Measurements from ENCODE around the gene PPP1R9B.

Gene PPP1R9B

DNA sequence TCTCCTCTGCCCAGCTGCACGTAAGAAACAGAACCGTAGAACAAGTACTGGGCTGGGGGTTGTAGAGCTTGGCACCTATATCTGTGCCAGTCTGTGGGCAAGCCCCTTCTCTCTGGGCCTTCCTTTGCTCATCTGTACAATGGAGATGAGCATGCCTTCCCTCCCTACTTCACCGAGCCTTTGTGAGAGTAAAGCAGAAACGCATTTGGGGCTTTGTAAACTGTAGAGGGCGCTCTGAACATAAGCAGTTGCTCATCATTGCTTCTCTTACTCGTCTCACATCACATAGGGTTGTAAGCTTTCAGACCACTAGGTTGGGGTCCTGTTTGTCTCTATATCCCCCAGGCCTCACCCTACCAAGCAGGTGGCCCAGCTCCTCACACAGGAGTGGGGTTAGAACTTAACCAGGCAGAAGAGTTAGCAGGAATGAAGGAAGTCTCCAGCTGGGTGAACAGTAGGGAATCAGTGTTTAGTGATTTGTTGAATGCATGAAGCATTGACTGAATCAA, 35.6 kb downstream of the PPP1R9B start:
- H3K4me3 ChIP-seq (ENCODE audit: low read depth, low read length) = no peak overlapping the region
- no peak for DNase-seq (ENCODE audit: low read depth)

DNA sequence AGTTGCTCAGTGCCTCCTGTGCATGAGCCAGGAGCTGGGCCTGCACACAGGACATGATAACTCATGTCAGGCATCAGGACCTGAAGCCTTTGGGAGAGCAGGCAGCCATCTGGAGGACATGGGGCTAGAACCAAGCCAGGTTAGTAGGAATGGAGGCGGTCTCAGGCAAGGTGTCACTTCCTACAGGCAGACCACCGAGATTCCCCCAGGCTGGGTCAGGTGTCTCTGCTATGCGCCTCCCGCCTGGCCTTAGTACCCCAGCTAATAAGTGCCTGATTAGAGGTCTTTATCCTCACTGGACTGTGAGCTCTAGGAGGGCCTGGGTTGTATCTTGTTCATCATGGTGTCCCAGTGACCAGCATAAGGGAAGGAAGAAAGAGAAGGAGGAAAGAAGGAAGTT, 36.1 kb downstream of the PPP1R9B start:
- no peak overlapping the region for H3K4me3 ChIP-seq (ENCODE audit: low read depth, low read length)
- DNase-seq (ENCODE audit: low read depth) = no peak

DNA sequence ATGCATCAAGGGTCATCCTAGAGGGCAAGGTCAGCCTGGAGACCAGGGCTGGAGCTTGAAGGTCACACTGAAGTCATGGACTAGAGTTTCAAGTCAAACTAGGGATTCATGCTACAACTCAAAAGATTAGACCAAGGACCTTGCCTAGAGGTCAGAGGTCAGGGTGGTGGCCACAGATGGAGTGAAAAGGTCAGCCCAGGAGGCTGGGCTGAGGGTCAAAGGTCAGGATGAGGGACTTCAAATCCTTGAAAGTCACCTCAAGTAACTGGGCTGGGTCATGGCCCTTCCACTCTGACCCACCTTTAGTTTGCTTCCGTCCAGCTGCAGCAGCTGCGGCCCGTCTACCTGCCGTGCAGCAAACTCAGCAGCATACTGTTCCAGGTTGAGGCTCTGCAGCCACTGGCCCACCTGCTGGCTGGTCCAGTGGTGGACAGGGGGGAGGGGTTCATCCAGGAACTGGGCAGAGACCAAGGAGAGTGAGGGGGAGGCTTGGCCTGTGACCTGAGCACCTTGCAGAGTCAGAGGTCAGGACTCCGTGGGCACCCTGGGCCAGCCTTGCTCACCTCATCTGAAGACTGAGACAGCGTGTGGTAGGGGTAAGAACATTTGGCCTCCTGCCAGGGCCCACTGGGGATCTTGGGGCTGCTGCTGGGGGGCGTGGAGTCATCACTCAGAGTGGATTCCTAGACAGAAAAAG, 36.7 kb downstream of the PPP1R9B start:
- DNase-seq (ENCODE audit: low read depth) = no peak
- H3K4me3 ChIP-seq (ENCODE audit: low read depth, low read length) = no peak overlapping the region

DNA sequence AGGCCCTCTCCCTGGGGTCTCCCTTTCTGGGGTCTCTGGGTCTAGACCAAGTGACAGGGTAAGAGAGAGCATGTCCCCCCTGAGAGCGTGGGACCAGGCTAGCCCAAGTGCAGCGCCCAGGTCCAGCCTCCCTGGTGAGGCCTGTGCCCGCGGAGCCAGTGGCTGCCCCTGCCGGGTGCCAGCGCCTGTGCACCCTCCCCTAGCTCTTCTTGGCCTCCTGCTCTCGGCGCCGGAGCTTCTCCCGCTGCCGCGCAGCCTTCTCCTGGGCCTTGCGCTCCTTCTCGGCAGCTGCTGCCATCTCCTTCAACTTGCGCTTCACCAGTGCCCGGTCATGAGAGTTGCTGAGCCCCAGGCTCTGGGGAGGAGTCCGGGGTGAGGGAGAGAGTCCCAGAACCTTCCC, 37.8 kb downstream of the PPP1R9B start:
- no peak overlapping the region for H3K4me3 ChIP-seq (ENCODE audit: low read depth, low read length)
- DNase-seq (ENCODE audit: low read depth) = no peak

DNA sequence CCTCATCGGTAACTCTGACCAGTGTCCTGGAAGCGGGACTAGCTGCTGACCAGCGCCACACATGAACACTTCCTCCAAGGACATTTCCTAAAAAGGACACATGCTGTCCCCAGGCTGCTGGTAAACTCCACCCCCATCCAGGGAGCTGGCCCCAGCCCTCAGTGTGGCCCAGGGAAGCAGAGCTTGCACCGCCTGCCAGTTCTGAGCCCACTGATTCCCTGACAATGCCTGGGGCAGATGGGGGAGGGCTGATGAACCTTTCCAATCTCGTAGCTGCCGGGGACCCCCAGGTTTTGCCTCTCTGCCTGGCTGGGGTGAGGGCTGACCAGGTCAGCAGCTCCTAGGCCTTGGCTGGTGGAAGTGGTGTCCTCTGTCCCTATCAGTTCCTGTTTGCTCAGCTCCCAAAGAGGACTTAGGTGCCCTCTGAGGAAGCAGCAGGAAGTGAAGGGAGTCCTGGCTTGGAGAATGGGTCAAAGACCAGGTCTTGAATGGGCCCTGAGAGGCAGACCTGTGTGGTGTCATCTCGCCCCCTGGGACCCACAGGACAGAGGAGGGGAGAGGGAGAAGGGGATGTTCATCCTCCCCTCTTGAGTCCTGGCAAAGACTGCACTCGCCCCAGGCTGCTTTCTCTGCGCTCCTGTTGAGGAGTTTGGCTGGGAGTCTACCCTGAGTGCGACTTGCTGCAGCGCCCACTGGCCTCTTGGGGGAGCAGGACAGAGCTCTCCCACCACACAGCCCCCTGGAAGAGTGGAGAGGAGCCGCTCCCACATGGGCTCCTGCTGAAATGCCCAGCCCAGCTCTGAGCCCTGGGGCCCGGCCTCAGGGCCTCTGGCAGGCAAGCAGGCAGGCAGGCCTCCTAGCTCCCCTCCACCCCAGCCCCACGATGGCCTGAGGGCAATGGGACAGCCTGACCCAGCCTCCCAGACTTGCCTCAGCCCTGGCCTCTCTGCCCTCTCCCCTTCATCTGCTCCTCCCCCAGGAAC, 38.5 kb downstream of the PPP1R9B start:
- DNase-seq (ENCODE audit: low read depth) = no peak
- no peak overlapping the region for H3K4me3 ChIP-seq (ENCODE audit: low read depth, low read length)

DNA sequence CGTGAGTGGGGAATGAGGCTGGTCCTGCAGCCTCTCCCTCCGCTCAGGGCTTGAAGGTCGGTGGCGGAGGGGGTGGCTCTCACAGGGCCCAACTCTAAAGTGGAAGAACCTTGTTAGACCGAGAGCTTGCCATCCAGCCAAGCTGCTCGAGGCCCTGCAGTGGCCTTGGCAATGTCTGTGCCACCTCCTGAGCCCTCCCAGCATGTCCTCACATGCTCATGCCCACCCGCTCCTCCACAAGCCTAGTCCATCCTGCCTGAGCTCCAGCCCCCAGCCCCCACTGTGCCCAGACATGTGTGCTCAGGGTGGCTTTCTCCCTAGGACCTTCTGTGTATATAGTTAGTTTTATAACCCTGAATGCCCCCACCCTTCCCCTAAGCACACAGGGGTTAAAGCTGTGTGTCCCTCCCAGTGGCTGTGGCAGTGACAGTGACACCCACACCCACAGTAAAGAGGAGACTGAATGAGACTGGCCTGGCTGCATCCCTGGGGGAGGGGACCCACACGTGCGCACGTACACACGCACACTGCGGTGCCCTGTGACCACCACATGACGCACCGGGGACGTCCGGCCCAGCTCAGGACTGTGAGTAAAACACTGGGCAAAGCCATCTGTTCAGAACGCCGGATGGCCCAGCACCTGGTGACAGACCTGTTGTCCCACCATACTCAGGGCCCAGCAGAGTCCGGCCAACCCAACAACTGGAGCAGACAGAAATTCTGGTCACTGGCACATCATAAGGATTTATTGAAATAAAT, 39.7 kb downstream of the PPP1R9B start:
- no peak for DNase-seq (ENCODE audit: low read depth)
- no peak overlapping the region for H3K4me3 ChIP-seq (ENCODE audit: low read depth, low read length)

DNA sequence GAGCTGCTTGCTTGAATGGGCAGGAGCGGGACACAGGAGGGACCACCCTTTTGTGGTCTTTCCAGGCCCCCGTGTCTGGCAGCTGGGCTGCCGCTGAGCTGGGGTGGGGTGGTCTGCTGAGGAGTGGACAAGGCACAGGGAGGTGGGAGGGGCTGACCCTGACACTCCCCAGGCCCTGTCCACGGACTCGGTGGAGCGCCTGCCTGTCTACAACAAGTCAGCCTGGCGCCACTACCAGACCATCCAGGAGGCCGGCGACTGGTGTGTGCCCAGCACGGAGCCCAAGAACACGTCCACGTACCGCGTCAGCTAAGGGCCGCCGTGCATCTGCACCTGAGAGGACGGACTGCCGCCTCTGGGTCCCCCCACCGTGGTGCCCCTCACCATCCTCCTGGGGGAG, 40.7 kb downstream of the PPP1R9B start:
- DNase-seq (ENCODE audit: low read depth) = no peak
- no peak overlapping the region for H3K4me3 ChIP-seq (ENCODE audit: low read depth, low read length)

DNA sequence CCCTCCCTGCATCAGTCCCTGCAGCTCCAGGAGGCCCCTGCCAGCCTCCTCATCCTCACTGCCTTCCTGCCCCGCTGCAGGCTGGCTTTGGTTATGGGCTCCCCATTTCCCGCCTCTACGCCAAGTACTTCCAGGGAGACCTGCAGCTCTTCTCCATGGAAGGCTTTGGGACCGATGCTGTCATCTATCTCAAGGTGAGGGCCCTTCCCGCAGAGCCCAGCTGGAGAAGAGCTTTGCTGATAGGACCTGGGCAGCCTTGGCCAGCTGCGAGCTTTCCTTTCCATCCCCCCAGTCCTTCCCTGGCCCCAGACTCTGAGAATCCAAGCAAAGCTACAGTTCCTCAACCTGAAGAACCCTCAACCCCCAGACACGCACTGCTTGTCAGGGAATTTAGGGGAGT, 41.3 kb downstream of the PPP1R9B start:
- no peak overlapping the region for H3K4me3 ChIP-seq (ENCODE audit: low read depth, low read length)
- DNase-seq (ENCODE audit: low read depth) = no peak

DNA sequence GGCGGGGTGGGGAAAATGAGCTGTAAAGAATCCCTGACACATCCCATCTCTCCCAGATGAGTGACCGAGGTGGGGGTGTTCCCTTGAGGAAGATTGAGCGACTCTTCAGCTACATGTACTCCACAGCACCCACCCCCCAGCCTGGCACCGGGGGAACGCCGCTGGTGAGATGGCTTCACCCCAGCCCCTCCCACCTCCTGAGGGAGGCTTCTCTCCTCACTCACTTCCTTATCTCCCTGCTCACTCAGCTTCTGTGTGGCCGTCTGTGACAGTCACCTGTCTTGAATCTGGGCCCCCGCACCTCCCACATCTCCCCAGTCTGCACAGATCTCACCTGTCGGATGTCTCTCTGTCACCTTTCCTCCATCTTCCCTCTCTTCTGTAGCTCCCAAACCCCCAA, 41.9 kb downstream of the PPP1R9B start:
- DNase-seq (ENCODE audit: low read depth) = no peak
- H3K4me3 ChIP-seq (ENCODE audit: low read depth, low read length) = no peak overlapping the region

DNA sequence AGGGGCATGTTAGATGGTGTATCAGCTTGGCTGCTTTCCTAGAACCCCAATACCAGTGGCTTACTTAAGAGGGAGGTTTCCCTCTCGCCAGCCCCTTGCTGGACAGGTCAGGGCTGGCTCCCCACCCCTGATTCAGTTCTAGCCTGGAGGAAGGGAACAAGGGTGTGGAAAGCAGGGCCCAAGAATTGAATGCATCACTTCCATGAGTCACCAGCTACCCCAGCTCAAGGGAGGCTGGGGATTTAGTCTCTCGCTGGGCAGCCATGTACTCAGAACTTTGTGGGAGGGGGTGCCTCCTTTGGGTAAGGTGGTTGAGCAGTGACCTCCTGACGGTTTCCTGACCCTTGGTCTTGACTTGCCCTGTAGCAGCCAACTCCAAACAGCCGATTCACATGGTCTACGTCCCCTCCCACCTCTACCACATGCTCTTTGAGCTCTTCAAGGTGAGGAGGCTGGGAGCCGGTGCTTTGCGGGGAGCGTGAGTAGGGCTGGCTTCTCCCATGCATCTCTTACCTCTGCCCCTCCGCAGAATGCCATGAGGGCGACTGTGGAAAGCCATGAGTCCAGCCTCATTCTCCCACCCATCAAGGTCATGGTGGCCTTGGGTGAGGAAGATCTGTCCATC, 42.6 kb downstream of the PPP1R9B start:
- DNase-seq (ENCODE audit: low read depth) = no peak
- no peak overlapping the region for H3K4me3 ChIP-seq (ENCODE audit: low read depth, low read length)

DNA sequence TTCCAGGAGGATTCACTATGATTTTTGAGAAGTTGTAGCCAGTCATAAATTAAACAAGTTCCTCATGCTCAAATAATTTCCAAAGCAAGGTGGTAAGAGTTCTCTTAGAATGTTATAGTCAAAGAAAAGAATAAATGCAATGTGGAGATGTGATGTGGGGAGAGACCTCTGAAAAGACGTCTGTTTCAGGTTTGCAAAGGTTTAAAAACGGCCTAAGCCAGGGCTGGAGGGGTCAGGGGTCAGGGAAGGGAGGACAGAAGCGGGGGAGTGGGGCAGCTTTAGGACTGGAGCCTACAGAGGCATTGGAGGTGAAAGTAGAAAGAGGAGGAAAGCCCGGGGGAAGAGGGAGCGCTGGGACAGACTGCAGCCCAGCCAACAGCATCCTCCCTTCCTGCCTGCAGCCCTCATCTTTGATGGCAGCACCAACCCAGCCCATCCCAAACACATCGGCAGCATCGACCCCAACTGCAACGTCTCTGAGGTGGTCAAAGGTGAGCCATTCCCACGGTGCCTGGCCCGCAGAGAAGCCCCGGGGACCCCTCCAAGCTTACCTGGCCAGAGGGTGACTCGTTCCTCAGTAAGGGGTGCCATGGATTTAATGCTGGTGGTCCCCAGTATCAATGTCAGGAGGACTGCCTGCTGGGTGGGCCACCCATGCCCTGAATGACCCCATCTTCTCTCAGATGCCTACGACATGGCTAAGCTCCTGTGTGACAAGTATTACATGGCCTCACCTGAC, 43.9 kb downstream of the PPP1R9B start:
- H3K4me3 ChIP-seq (ENCODE audit: low read depth, low read length) = no peak overlapping the region
- no peak for DNase-seq (ENCODE audit: low read depth)

DNA sequence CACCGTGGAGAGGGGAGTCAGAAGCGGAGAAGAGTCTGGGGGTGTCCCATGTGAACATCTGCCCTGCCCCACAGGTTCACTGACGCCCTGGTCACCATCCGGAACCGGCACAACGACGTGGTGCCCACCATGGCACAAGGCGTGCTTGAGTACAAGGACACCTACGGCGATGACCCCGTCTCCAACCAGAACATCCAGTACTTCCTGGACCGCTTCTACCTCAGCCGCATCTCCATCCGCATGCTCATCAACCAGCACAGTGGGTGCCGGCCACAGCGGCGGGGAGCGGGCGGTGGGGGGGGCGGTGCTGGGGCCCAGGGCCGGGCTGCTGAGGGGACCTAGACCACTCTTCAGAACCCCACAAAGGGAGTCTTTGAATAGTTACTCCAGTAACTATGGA, 44.7 kb downstream of the PPP1R9B start:
- H3K4me3 ChIP-seq (ENCODE audit: low read depth, low read length) = no peak overlapping the region
- no peak for DNase-seq (ENCODE audit: low read depth)

DNA sequence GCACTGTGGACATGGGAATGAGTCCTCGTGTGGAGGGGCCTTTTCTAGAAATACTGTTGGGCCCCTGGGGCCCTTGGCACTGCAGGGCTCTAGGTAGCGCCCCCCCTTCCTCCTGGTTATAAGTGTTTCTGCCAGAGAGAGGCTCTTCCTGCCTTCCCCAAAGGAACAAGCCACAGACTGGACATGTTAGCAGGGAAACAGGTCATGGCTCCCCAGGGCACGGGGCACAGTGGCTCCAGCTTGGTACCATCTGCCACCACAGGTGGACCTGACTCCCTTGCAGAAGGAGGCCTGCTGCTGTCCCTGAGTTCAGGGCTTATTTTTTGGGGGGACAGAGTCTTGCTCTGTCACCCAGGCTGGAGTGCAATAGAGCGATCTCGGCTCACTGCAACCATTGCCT, 46.5 kb downstream of the PPP1R9B start:
- no peak overlapping the region for H3K4me3 ChIP-seq (ENCODE audit: low read depth, low read length)
- DNase-seq (ENCODE audit: low read depth) = no peak

DNA sequence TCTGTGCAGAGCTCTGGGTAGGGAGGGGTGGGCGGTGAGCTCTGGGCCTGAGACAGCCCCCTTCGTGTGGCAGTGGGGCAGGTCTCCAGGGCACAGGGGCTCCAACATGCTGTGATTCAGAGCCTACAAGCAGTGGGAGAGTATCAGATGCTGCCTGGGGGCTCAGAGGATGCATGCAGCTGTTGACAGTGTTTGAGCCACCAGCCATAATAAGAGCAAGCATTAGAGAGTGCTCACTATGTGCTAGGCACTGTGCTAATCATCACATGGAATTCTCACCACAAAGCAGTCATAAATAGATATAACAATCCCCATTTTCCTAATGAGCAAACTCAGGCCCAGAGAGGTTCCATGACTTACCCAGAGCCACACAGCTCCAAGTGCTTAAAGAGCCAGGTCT, 47.2 kb downstream of the PPP1R9B start:
- H3K4me3 ChIP-seq (ENCODE audit: low read depth, low read length) = no peak overlapping the region
- no peak for DNase-seq (ENCODE audit: low read depth)

DNA sequence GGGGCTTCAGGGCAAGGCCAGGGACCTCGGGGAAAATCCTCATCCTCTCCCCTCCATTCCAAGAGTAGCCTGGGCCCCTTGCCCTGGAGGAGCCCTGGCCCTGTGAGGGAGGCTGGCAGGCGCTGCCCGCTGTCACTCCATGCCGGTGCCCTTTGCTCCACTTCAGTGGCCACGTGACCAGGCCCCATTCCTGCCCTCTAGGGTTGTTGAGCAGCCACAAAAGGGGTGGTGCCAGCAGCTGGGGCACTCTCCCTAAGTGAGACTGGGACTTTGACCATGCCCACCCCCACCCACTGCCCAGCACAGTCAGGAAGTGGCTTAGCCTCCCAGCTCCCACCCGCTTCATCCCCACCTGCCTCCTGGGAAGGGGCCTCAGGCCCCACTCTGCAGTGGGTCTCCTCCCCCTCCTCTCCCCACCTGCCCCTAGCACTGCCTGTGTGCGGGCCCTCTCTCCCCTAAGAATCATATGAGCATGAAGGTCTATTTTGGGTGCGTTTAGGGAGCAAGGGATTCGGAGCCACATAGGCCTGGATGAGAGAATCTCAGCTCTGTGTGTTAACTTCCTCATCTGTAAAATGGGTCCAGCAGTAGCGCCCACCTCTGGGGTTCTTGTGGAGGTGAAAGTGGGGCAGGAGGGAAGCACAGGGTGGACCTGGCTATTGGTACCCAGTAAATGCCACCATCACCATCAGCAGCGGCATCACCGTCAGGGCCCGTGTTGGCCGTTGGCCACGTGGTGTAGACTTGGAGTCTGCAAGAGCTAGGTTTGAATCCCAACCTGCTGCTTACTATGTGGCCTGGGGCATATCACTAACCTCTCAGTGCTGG, 48.1 kb downstream of the PPP1R9B start:
- no peak overlapping the region for H3K4me3 ChIP-seq (ENCODE audit: low read depth, low read length)
- no peak for DNase-seq (ENCODE audit: low read depth)

DNA sequence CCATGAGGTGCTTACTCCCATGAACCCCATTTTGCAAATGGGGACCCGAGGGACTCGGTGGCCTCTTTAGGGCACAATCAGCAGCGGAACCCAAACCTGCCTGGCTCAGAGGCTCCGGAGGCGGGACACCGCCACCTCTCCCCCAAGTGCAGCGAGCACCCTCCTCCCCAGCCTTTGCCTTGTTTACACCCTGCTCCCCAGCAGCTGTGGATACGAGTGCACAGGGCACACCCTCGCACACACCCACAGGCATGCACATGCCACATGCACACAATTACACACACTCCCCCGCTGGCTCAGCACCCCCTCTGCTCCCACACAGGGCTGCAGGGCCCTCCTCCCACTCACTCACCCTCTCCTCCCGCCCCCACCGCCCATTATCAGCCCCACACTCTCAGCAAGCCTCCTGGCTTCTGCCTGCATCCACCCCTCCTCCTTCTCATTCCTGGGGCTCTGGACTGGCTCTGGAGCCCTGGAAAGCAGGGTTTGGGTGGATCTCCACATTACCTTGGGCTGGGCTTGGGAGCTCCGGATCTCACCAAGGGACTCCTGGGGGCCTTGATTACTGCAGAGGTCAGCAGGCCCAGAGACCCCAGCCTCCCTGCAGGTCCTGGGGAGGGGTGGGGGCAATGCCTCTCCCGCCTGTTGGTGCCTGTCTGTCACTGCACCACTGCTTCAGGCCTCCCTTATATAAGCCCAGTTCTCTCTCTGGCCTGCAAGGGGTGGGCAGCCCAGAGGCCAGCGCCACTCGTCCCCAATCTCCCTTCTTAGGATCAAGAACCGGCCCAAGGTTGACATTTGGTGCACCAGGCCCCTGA, 48.9 kb downstream of the PPP1R9B start:
- H3K4me3 ChIP-seq (ENCODE audit: low read depth, low read length) = no peak overlapping the region
- DNase-seq (ENCODE audit: low read depth) = no peak

DNA sequence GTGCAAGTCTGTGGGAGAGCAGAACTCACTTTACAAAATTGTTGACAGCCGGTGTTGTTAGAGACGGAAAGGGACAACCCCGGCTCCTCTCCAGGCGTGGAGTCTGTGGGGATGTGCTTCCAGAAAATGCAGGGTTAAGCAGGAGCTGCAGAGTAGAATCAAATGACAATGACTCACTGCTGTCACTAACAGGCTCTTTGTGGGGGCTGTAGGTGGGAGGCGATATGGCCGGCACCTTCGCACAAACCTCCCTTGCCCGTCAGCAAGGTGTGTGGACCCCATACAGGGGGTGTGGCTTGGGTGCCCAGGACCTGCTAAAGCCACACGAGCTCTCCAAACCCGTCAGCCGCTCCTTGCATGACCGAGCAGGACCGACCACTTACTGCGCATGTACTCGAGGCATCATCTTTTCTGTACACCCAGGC, 49.5 kb downstream of the PPP1R9B start:
- H3K4me3 ChIP-seq (ENCODE audit: low read depth, low read length) = no peak overlapping the region
- DNase-seq (ENCODE audit: low read depth) = no peak

Data from skeletal muscle cell (primary cell).